HG03439 (cell line): Measurements from ENCODE around the gene SMIM35.
A peak's percentile ranks its signal among the peaks of the same experiment; 100 is the strongest.

ENCODE experiments used
- ATAC-seq: cut with Tn5 transposase; IDR thresholded peaks from one replicate; pipeline ENCODE4 v1.9.1; 2021; ENCODE audit warnings: mild to moderate bottlenecking, moderate library complexity; ENCODE audit not compliant: unreplicated experiment

Gene SMIM35

GRCh38 chr11:118060081-118060661, 26.6 kb downstream of the SMIM35 start:
- no peak for ATAC-seq

DNA sequence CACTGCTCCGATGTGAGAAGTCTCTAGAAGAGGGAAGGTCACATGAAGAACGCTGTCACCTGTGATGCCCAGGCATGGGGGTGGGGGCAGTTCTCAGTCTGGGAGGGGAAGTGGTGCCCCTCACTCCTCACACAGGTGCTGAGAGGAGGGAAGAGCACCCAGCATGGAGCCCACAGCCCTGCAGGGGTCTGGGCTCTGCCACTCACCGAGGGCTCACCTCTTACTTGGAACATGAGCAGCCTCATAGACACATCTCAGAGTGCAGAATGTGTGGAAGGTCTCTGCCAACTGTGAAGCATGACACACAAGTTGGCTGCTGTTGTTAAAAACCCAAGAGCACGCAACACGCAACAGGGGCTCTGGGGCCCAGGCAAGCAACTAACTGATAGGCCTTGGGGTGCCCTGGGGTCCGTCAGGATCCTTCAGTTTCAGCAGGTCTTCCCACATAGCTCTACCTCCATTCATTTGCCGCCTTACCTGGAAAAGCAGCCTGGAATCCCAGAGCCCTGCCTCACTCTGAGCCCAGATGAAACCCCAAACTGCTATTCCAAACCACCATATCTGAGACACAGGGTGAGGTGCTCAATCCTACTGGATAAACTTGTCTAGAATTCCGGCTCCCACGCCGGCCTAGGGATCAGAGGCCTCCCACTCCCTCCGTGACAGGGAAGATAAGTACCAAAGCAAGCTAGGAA, 27.4 kb downstream of the SMIM35 start:
- no peak for ATAC-seq

- ATAC-seq = no peak
Measured at GRCh38 chr11:118058311-118059245, 28.2 kb downstream of the SMIM35 start.

GRCh38 chr11:118057251-118058145, 29.3 kb downstream of the SMIM35 start:
- ATAC-seq = no peak

- ATAC-seq = no peak
Measured at GRCh38 chr11:118056806-118057205, 30.0 kb downstream of the SMIM35 start.

DNA sequence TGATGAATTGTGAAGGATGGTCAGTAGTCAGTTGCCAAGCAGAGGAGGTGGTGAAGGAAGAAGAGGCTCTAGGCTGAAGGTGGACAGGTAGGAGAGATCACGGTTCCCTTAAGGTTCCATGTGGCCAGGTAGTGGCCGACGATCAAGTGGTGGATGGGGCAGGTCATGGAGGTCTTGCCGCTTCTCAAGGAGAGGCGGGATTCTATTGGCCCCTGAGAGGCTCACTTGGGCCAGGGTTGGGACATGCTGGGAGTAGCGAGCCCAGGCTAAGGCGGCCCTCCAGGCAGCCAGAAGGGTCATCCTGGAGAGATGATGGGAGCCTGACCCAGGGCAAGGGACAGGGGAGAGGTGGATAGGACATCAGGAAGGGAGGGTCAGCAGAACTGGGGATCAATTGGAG, 30.8 kb downstream of the SMIM35 start:
- ATAC-seq = no peak

- ATAC-seq = no peak
Measured at GRCh38 chr11:118054712-118055640, 31.8 kb downstream of the SMIM35 start.

GRCh38 chr11:118052581-118053206, 34.1 kb downstream of the SMIM35 start:
- ATAC-seq = no peak

- ATAC-seq = peak; percentile 45
Measured at GRCh38 chr11:118051611-118052461, 34.9 kb downstream of the SMIM35 start.

GRCh38 chr11:118051136-118051610, 35.6 kb downstream of the SMIM35 start:
- no peak for ATAC-seq

- ATAC-seq = no peak
Measured at GRCh38 chr11:118050208-118050891, 36.4 kb downstream of the SMIM35 start.

DNA sequence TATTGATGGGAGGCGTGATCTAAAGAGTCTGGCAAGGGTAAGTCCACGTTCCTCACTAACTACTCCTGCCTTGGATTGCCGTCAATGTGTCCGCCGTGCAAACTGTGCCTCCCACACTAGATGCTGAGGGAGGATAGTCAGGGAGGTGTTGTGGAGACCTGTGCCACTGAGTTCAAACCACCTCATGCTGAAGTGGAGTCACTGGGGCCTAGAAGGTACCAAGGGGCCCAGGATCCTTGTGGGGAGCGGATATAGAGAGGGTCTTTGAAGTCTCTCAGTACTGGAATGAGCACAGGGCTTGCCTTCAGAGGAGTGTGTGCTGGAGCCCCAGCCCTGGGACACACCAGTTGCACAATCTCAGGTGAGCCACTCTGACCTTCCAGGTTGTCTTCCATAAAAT, 37.0 kb downstream of the SMIM35 start:
- ATAC-seq = no peak

GRCh38 chr11:118048472-118049370, 38.0 kb downstream of the SMIM35 start:
- no peak for ATAC-seq

- ATAC-seq = no peak
Measured at GRCh38 chr11:118047749-118048148, 39.0 kb downstream of the SMIM35 start.

DNA sequence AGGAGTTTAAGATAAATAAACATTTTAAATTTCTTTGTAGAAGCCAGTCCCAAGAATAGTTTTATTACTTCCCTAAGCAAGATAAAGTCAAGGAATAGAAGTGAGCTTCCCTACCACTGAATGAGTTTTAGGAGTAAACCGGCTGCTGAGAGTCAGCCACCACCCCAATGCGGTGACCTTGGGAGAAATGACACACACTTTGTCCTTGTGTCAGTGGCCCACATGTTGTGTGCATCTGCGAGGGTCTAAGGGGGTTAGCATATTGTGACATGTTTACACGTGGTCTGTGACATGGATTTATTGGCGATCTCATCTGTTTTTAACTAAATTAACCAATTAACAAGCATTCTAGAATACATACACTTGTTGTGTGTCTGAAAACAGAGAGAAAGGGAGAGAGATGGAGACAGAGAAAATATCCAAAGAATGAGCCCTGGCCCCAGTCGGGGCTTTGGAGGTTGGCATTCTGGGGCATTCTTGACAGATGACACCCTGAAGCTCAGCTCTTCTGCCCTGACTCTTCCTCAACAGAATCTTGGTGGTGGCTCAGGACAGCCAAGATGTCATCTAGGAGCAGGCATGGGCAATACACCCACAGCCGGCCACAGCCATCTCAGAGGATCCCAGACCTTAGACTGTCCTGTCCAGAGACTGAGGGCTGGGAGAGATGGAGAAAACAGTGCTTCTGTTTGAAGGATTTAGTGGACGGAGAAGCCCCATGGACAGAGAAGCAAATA, 39.6 kb downstream of the SMIM35 start:
- ATAC-seq = no peak
